HepG2 (cell line): Measurements from ENCODE around the gene STAT4. TPM values are rescaled to one million over a fixed set of nuclear protein-coding genes. Genes with fewer than 3 reads are reported as not detected.

Experiments used
- ATAC-seq: fragments of 200-7000 bp; cut with Tn5 transposase; 3 replicates; pipeline ENCODE4 v1.9.1; 2020; ENCODE audit warnings: mild to moderate bottlenecking, moderate library complexity
- BruUV-seq: library from RNA; stranded (reverse); fragments of 400-500 nt; replicated peaks from 2 replicates; lab custom pipeline; 2021; lab: Mats Ljungman, UMichigan
- CTCF ChIA-PET: fragments of 300-600 bp; formaldehyde crosslinking; extraction: SDS; loops from one replicate; lab custom pipeline; 2021; ENCODE audit warnings: low total read pairs, inconsistent platforms, low intra/inter-chr PET ratio; lab: Yijun Ruan, JAX
- POLR2A ChIA-PET: fragments of 350-600 bp; sonication (Branson Sonifier 250); formaldehyde crosslinking; loops from one replicate; lab custom pipeline; 2020; ENCODE audit warnings: antibody characterized with exemption, inconsistent platforms; lab: Yijun Ruan, JAX
- DNase-seq: peaks from one replicate; pipeline ENCODE4 v3.0.0-alpha.2; 2015; ENCODE audit warnings: low spot score
- FAIRE-seq: peaks from 3 replicates; lab custom pipeline; 2011; peaks lifted over from hg19 to GRCh38; lab: Jason Lieb, UNC
- H2AFZ ChIP-seq: one replicate; pipeline ENCODE4 v1.6.1; 2011; ENCODE audit warnings: low read length, inconsistent platforms
- H3K27ac ChIP-seq: fragments of 300-600 bp; 3 replicates; pipeline ENCODE4 v1.8.0; 2011; ENCODE audit warnings: mixed run types, mild to moderate bottlenecking, mixed read lengths, low read length, inconsistent platforms; ENCODE audit not compliant: insufficient read depth; ENCODE audit errors: extremely low read length
- H3K27me3 ChIP-seq, 2 experiments: fragments of 200-600 bp in 1 of 2; 2 replicates in 1 of 2; 3 replicates in 1 of 2; pipeline versions ENCODE4 v1.6.0 to v1.8.0; 2011; ENCODE audit warnings: low read length in 2 of 2, mild to moderate bottlenecking in 2 of 2, moderate library complexity in 2 of 2, inconsistent platforms in 1 of 2; ENCODE audit not compliant: insufficient read depth in 2 of 2, control insufficient read depth in 1 of 2
- H3K36me3 ChIP-seq, 2 experiments: fragments of 200-600 bp in 1 of 2; replicated peaks in 1 of 2; 2 replicates in 1 of 2; 3 replicates in 1 of 2; pipeline versions ENCODE4 v1.5.1 to v1.8.0; 2011; ENCODE audit warnings: low read length in 2 of 2, inconsistent platforms in 1 of 2; ENCODE audit not compliant: insufficient read depth in 2 of 2, control insufficient read depth in 1 of 2
- H3K4me1 ChIP-seq: 2 replicates; pipeline ENCODE4 v1.5.1; 2012; ENCODE audit warnings: low read length, inconsistent platforms; ENCODE audit not compliant: insufficient read depth
- H3K4me2 ChIP-seq: 2 replicates; pipeline ENCODE4 v1.6.0; 2011; ENCODE audit warnings: low read depth, low read length, inconsistent platforms
- H3K4me3 ChIP-seq, 3 experiments: fragments of 200-600 bp in 1 of 3; sonication (generic), shearing (Covaris generic) in 1 of 3; replicated peaks in 1 of 3; 2 replicates each; pipeline ENCODE4 v1.5.1; 2011 to 2016; ENCODE audit warnings: low read length in 3 of 3, inconsistent platforms in 2 of 3, low read depth in 2 of 3, mild to moderate bottlenecking in 2 of 3, control low read depth in 1 of 3, mixed read lengths in 1 of 3; ENCODE audit not compliant: insufficient read depth in 1 of 3
- H3K79me2 ChIP-seq: one replicate; pipeline ENCODE4 v1.6.1; 2011; ENCODE audit warnings: low read length, inconsistent platforms; ENCODE audit not compliant: insufficient read depth
- H3K9ac ChIP-seq: 2 replicates; pipeline ENCODE4 v1.6.0; 2011; ENCODE audit warnings: mild to moderate bottlenecking, low read depth, low read length, inconsistent platforms; ENCODE audit not compliant: insufficient read depth
- H3K9me3 ChIP-seq: 2 replicates; pipeline ENCODE4 v1.5.1; 2012; ENCODE audit warnings: mild to moderate bottlenecking, low read length
- H4K20me1 ChIP-seq: 2 replicates; pipeline ENCODE4 v1.6.0; 2011; ENCODE audit warnings: inconsistent platforms, mild to moderate bottlenecking, low read length, moderate library complexity; ENCODE audit not compliant: insufficient read depth
- CSRNP1 ChIP-seq: sonication (generic); formaldehyde crosslinking; IDR thresholded peaks from 2 replicates; pipeline ENCODE4 v1.8.1; 2023; ENCODE audit warnings: mild to moderate bottlenecking, missing genetic modification reagents
- MED1 ChIP-seq: sonication (generic); formaldehyde crosslinking; IDR thresholded peaks from 2 replicates; pipeline ENCODE4 v1.4.0; 2020; ENCODE audit warnings: missing genetic modification reagents
- POGK ChIP-seq: sonication (generic); formaldehyde crosslinking; conservative IDR thresholded peaks from 2 replicates; pipeline ENCODE4 v1.8.0; 2022; ENCODE audit warnings: mild to moderate bottlenecking, moderate library complexity, missing genetic modification reagents
- PRPF4 ChIP-seq: fragments of 200-400 bp; formaldehyde crosslinking; IDR thresholded peaks from 2 replicates; pipeline ENCODE4 v1.6.1; 2016; ENCODE audit warnings: low read length, low read depth; ENCODE audit not compliant: poor library complexity, severe bottlenecking
- RARG ChIP-seq: sonication (generic); formaldehyde crosslinking; IDR thresholded peaks from 2 replicates; pipeline ENCODE4 v1.4.0; 2020; ENCODE audit warnings: low read depth, mild to moderate bottlenecking, missing genetic modification reagents
- ZFP1 ChIP-seq: IDR thresholded peaks from 2 replicates; pipeline ENCODE4 v1.6.1; 2016
- ZKSCAN8 ChIP-seq: IDR thresholded peaks from 2 replicates; pipeline ENCODE4 v1.6.1; 2016; ENCODE audit warnings: borderline replicate concordance, missing genetic modification reagents, missing compliant biosample characterization
- WGBS: methylation state at CpG from one replicate; pipeline ENCODE4 v1.1.6; 2017; ENCODE audit warnings: low lambda C conversion rate; 5-methylcytosine and 5-hydroxymethylcytosine counted together
- in situ Hi-C: cut with HindIII; loops from 2 replicates; pipeline ENCODE4 v1.10.0; 2017; ENCODE audit warnings: low pct_unique_long_range_greater_than_20kb; ENCODE audit not compliant: extremely low pct_ligation_motif_present
- intact Hi-C: fragments of 100-400 bp; cut with micrococcal nuclease; formaldehyde crosslinking; loops from one replicate; pipeline ENCODE4 v1.10.0; 2022; ENCODE audit not compliant: unreplicated experiment
- polyA plus RNA-seq, 8 experiments: library from polyadenylated mRNA; depleted of rRNA in 3 of 8; stranded (reverse) in 7 of 8; unstranded in 1 of 8; fragments of >200 nt; fragmentation: Illumina TruSeq in 4 of 8; extraction: Trizol in 4 of 8; gene quantifications; 2 replicates each; pipeline versions ENCODE4 v1.2.1 to v1.2.3, GENCODE V29; 2011 to 2016; ENCODE audit warnings: low read depth in 4 of 8, missing spikeins in 1 of 8, mixed read lengths in 1 of 8; ENCODE audit not compliant: insufficient read depth in 1 of 8
- total RNA-seq, 5 experiments: library from RNA; depleted of rRNA; stranded (reverse); fragments of >200 nt; fragmentation: Illumina TruSeq; extraction: Trizol; gene quantifications; 2 replicates each; pipeline ENCODE4 v1.2.3, GENCODE V29; 2016; ENCODE audit warnings: low read depth in 1 of 5

The STAT4 gene
- total and polyA plus RNA-seq, 2 of the 13 experiments (the other 11 are each of a cell fraction or from before 2014, with no cell fraction given), result 0.37 TPM; not detected in 1

GRCh38 chr2:191176801-191177438, 26.1 kb upstream of the STAT4 start (continued):
- no peak for TF ChIP-seq PRPF4
- no peak for TF ChIP-seq RARG (CRISPR knock-in tag)
- TF ChIP-seq ZFP1, result no peak
- TF ChIP-seq, all 625 proteins: peak for 0

GRCh38 chr2:191176305-191176704, 25.5 kb upstream of the STAT4 start:
- in situ Hi-C loops, result no loop called here
- no peak for TF ChIP-seq MED1 (CRISPR knock-in tag)
- no peak for TF ChIP-seq ZKSCAN8
- no peak for TF ChIP-seq POGK (CRISPR knock-in tag)
- TF ChIP-seq CSRNP1 (CRISPR knock-in tag), result no peak
- no peak overlapping the region for H2AFZ ChIP-seq
- no peak overlapping the region for H3K9ac ChIP-seq
- ATAC-seq (no peak), DNase-seq (no peak), FAIRE-seq (no peak)
- intact Hi-C loops, result no loop called here
- no peaks in the 10 kb centered on the region for H3K4me1 ChIP-seq
- H3K4me3 ChIP-seq, result no peak overlapping the region
- WGBS, result 0% methylated on average over 1 of the region's 1 CpG
- H3K27ac ChIP-seq, result no peak overlapping the region
- no peak overlapping the region for H3K4me2 ChIP-seq
- no TSS peak for BruUV-seq
- H4K20me1 ChIP-seq, result no peaks in the 10 kb centered on the region
- H3K79me2 ChIP-seq, result no peaks in the 10 kb centered on the region
- no peaks in the 10 kb centered on the region for H3K27me3 ChIP-seq
- no peaks in the 10 kb centered on the region for H3K36me3 ChIP-seq
- ChIA-PET CTCF (no interaction called here), POLR2A (no interaction called here)
- no peaks in the 10 kb centered on the region for H3K9me3 ChIP-seq
